H1 (cell line): ENCODE results near the gene CD81. TPM values are rescaled to one million over a fixed set of nuclear protein-coding genes. Genes with fewer than 3 reads are reported as not detected.

ENCODE experiments used
- CTCF ChIA-PET: fragments of 300-600 bp; sonication (Branson Sonifier 250); formaldehyde crosslinking; loops from one replicate; lab custom pipeline; 2021; ENCODE audit not compliant: partially characterized antibody; lab: Charles Lee
- POLR2A ChIA-PET: fragments of 300-600 bp; sonication (Branson Sonifier 250); formaldehyde crosslinking; loops from one replicate; lab custom pipeline; 2021; ENCODE audit warnings: inconsistent platforms; ENCODE audit not compliant: partially characterized antibody; lab: Charles Lee
- DNase-seq, 2 experiments: peaks; one replicate each; pipeline versions ENCODE4 v3.0.0 to v3.0.0-alpha.2; 2010 to 2022; ENCODE audit warnings: low spot score in 2 of 2, low read depth in 1 of 2, mixed read lengths in 1 of 2
- FAIRE-seq: peaks from 2 replicates; lab custom pipeline; 2011; peaks lifted over from hg19 to GRCh38; lab: Jason Lieb, UNC
- H2AFZ ChIP-seq: 2 replicates; pipeline ENCODE4 v1.8.1; 2012; ENCODE audit warnings: low read length, inconsistent platforms
- H2AK5ac ChIP-seq: 2 replicates; pipeline ENCODE4 v1.6.1; 2013; ENCODE audit warnings: low read depth, low read length
- H2BK120ac ChIP-seq: replicated peaks from 2 replicates; pipeline ENCODE3; 2013; ENCODE audit warnings: low read depth, low read length, inconsistent platforms
- H2BK12ac ChIP-seq: 2 replicates; pipeline ENCODE4 v1.6.1; 2013; ENCODE audit warnings: low read depth, low read length
- H2BK15ac ChIP-seq: 2 replicates; pipeline ENCODE4 v1.6.1; 2013; ENCODE audit warnings: low read length
- H2BK20ac ChIP-seq: 2 replicates; pipeline ENCODE4 v1.6.1; 2013; ENCODE audit warnings: low read length
- H2BK5ac ChIP-seq: 2 replicates; pipeline ENCODE4 v1.6.1; 2013; ENCODE audit warnings: low read depth, low read length
- H3K14ac ChIP-seq: 2 replicates; pipeline ENCODE4 v1.6.1; 2013; ENCODE audit warnings: inconsistent platforms; ENCODE audit not compliant: insufficient read length
- H3K18ac ChIP-seq: 2 replicates; pipeline ENCODE4 v1.6.1; 2013; ENCODE audit warnings: low read length; ENCODE audit errors: extremely low read depth
- H3K23ac ChIP-seq: 2 replicates; pipeline ENCODE4 v1.6.1; 2013; ENCODE audit warnings: inconsistent platforms; ENCODE audit not compliant: insufficient read length
- H3K23me2 ChIP-seq: 2 replicates; pipeline ENCODE4 v1.6.1; 2013; ENCODE audit warnings: low read depth, low read length
- H3K27ac ChIP-seq: 2 replicates; pipeline ENCODE4 v1.6.1; 2011; ENCODE audit warnings: low read depth, low read length, inconsistent platforms
- H3K27me3 ChIP-seq, 4 experiments: replicated peaks in 1 of 4; 1 replicate in 1 of 4; 2 replicates in 3 of 4; pipeline versions ENCODE4 v1.6.1 to v1.8.1; 2011 to 2013; ENCODE audit warnings: low read length in 3 of 4, mild to moderate bottlenecking in 3 of 4, inconsistent platforms in 2 of 4, mixed read lengths in 2 of 4, moderate library complexity in 1 of 4; ENCODE audit not compliant: control insufficient read depth in 3 of 4, insufficient read depth in 3 of 4; ENCODE audit errors: extremely low read depth in 1 of 4
- H3K36me3 ChIP-seq, 4 experiments: 2 replicates each; pipeline versions ENCODE4 v1.6.1 to v1.8.1; 2011 to 2013; ENCODE audit warnings: mild to moderate bottlenecking in 4 of 4, low read length in 3 of 4, moderate library complexity in 2 of 4, control low read depth in 1 of 4, inconsistent platforms in 1 of 4; ENCODE audit not compliant: insufficient read depth in 4 of 4, control insufficient read depth in 2 of 4
- H3K4ac ChIP-seq: replicated peaks from 2 replicates; pipeline ENCODE3; 2013; ENCODE audit warnings: low read length, low read depth, mixed read lengths, inconsistent platforms; ENCODE audit not compliant: insufficient read length
- H3K4me1 ChIP-seq, 4 experiments: replicated peaks in 1 of 4; 1 replicate in 1 of 4; 2 replicates in 3 of 4; pipeline versions ENCODE4 v1.6.1 to v1.8.1; 2011 to 2013; ENCODE audit warnings: low read length in 3 of 4, inconsistent platforms in 2 of 4, mixed read lengths in 1 of 4; ENCODE audit not compliant: insufficient read depth in 4 of 4, control insufficient read depth in 3 of 4
- H3K4me2 ChIP-seq, 2 experiments: 2 replicates each; pipeline versions ENCODE4 v1.6.1 to v1.8.1; 2011 to 2013; ENCODE audit warnings: low read depth in 2 of 2, low read length in 2 of 2, control low read depth in 1 of 2, inconsistent platforms in 1 of 2, mild to moderate bottlenecking in 1 of 2; ENCODE audit not compliant: insufficient read depth in 1 of 2
- H3K4me3 ChIP-seq, 4 experiments: fragments of 200-600, 300-600 bp in 1 of 4; sonication (generic), shearing (Covaris generic), sonication (Bioruptor Twin) in 1 of 4; 2 replicates each; pipeline versions ENCODE4 v1.5.1 to v1.8.1; 2011 to 2016; ENCODE audit warnings: low read length in 4 of 4, low read depth in 3 of 4, control low read depth in 2 of 4, inconsistent platforms in 2 of 4, mild to moderate bottlenecking in 2 of 4, mixed read lengths in 1 of 4, moderate library complexity in 1 of 4; ENCODE audit not compliant: insufficient read depth in 2 of 4; ENCODE audit errors: extremely low read depth in 1 of 4
- H3K56ac ChIP-seq: replicated peaks from 2 replicates; pipeline ENCODE3; 2013; ENCODE audit warnings: low read depth, mild to moderate bottlenecking, mixed read lengths, low read length, inconsistent platforms; ENCODE audit not compliant: insufficient read length
- H3K79me1 ChIP-seq: 2 replicates; pipeline ENCODE4 v1.6.1; 2013; ENCODE audit warnings: low read depth, low read length, control low read depth
- H3K79me2 ChIP-seq, 2 experiments: 2 replicates each; pipeline versions ENCODE4 v1.6.1 to v1.8.1; 2012 to 2013; ENCODE audit warnings: low read length in 2 of 2, mild to moderate bottlenecking in 2 of 2, inconsistent platforms in 1 of 2; ENCODE audit not compliant: insufficient read depth in 2 of 2, control insufficient read depth in 1 of 2
- H3K9ac ChIP-seq, 4 experiments: replicated peaks in 1 of 4; 1 replicate in 1 of 4; 2 replicates in 3 of 4; pipeline versions ENCODE4 v1.6.1 to v1.8.1; 2011 to 2013; ENCODE audit warnings: low read depth in 3 of 4, low read length in 3 of 4, control low read depth in 2 of 4, mild to moderate bottlenecking in 2 of 4, moderate library complexity in 2 of 4, inconsistent platforms in 1 of 4; ENCODE audit errors: extremely low read depth in 1 of 4
- H3K9me3 ChIP-seq, 2 experiments: 2 replicates each; pipeline versions ENCODE4 v1.6.1 to v1.8.1; 2012 to 2013; ENCODE audit warnings: mild to moderate bottlenecking in 2 of 2, moderate library complexity in 2 of 2, control low read depth in 1 of 2, inconsistent platforms in 1 of 2, low read depth in 1 of 2, low read length in 1 of 2, mixed read lengths in 1 of 2; ENCODE audit not compliant: insufficient read depth in 2 of 2
- H4K20me1 ChIP-seq, 2 experiments: replicated peaks in 1 of 2; 2 replicates each; pipeline versions ENCODE3 to v1.8.1; 2011 to 2013; ENCODE audit warnings: inconsistent platforms in 2 of 2, low read length in 2 of 2, mild to moderate bottlenecking in 1 of 2; ENCODE audit not compliant: insufficient read depth in 2 of 2, control insufficient read depth in 1 of 2
- H4K5ac ChIP-seq: 2 replicates; pipeline ENCODE4 v1.6.1; 2013; ENCODE audit warnings: low read length, low read depth, mixed read lengths, inconsistent platforms; ENCODE audit not compliant: insufficient read length
- H4K8ac ChIP-seq: 2 replicates; pipeline ENCODE4 v1.8.0; 2013; ENCODE audit warnings: mild to moderate bottlenecking, moderate library complexity, low read length, inconsistent platforms; ENCODE audit not compliant: insufficient read depth; ENCODE audit errors: extremely low read depth
- H4K91ac ChIP-seq: replicated peaks from 2 replicates; pipeline ENCODE3; 2013; ENCODE audit warnings: low read length, mixed read lengths, inconsistent platforms; ENCODE audit not compliant: insufficient read length
- CEBPB ChIP-seq: IDR thresholded peaks from 2 replicates; pipeline ENCODE4 v1.6.1; 2012; ENCODE audit warnings: low read depth, low read length
- CHD1 ChIP-seq: IDR thresholded peaks from 2 replicates; pipeline ENCODE4 v1.6.1; 2012; ENCODE audit warnings: low read depth, low read length, improper control_type of control experiment
- CREB1 ChIP-seq: IDR thresholded peaks from 2 replicates; pipeline ENCODE4 v1.6.1; 2012; ENCODE audit warnings: inconsistent platforms
- CTCF ChIP-seq, 3 experiments: IDR thresholded peaks; 1 replicate in 2 of 3; 2 replicates in 1 of 3; pipeline versions ENCODE4 v1.5.1 to v1.6.1; 2011; ENCODE audit warnings: low read length in 3 of 3, mild to moderate bottlenecking in 3 of 3, inconsistent platforms in 2 of 3, low read depth in 1 of 3, moderate library complexity in 1 of 3; ENCODE audit not compliant: insufficient read depth in 1 of 3; ENCODE audit errors: control extremely low read depth in 1 of 3
- EP300 ChIP-seq, 2 experiments: IDR thresholded peaks; 1 replicate in 1 of 2; 2 replicates in 1 of 2; pipeline ENCODE4 v1.6.1; 2011 to 2012; ENCODE audit warnings: low read depth in 2 of 2, low read length in 2 of 2, mild to moderate bottlenecking in 2 of 2, borderline replicate concordance in 1 of 2, inconsistent platforms in 1 of 2, moderate library complexity in 1 of 2
- KDM1A ChIP-seq: fragments of 200-600, 300-600 bp; sonication (generic); IDR thresholded peaks from 2 replicates; pipeline ENCODE4 v1.7.1; 2016; ENCODE audit warnings: mild to moderate bottlenecking, low read length, borderline replicate concordance
- POLR2A ChIP-seq, 2 experiments: IDR thresholded peaks; 1 replicate in 1 of 2; 2 replicates in 1 of 2; pipeline ENCODE4 v1.6.1; 2011; ENCODE audit warnings: low read depth in 2 of 2, low read length in 2 of 2, mild to moderate bottlenecking in 2 of 2; ENCODE audit errors: control extremely low read depth in 1 of 2
- SUZ12 ChIP-seq: fragments of 200-600 bp; sonication (generic); IDR thresholded peaks from 2 replicates; pipeline ENCODE4 v1.6.1; 2012; ENCODE audit warnings: mild to moderate bottlenecking, inconsistent platforms, low read length, moderate library complexity, mixed read lengths
- WGBS, 2 experiments: shearing (Covaris generic) in 1 of 2; methylation state at CpG; one replicate each; pipeline versions ENCODE4 v1.1.6 to v1.1.7; 2013 to 2015; ENCODE audit warnings: low lambda C conversion rate in 2 of 2, mixed read lengths in 2 of 2, inconsistent platforms in 1 of 2, low coverage in 1 of 2, missing lambda C conversion rate in 1 of 2; ENCODE audit not compliant: insufficient replicate concordance in 2 of 2, insufficient coverage in 1 of 2, insufficient read length in 1 of 2; ENCODE audit errors: extremely low coverage in 1 of 2, missing lambda C conversion rate in 1 of 2; 5-methylcytosine and 5-hydroxymethylcytosine counted together
- polyA plus RNA-seq, 7 experiments: library from polyadenylated mRNA; depleted of rRNA in 3 of 7; stranded (reverse) in 5 of 7; unstranded in 2 of 7; fragments of >200 nt in 5 of 7; fragments of 200-250 nt in 2 of 7; gene quantifications; 1 replicate in 5 of 7; 2 replicates in 1 of 7; 4 replicates in 1 of 7; pipeline versions ENCODE4 v1.2.1 to v1.2.3, GENCODE V29; 2011 to 2013; ENCODE audit warnings: missing spikeins in 2 of 7, mixed read lengths in 2 of 7
- total RNA-seq: library from RNA; stranded (reverse); fragmentation: NEBNext Ultra II Directional; extraction: Animal tissue kit (Norgen Biotek cat#: 25700); gene quantifications from 2 replicates; pipeline ENCODE4 v1.2.1, GENCODE V29; 2021
- TF ChIP-seq, protein P1 (sequence below): IDR thresholded peaks from 2 replicates; pipeline ENCODE4 v1.6.1; 2012; ENCODE audit warnings: inconsistent platforms

Gene CD81
- total and polyA plus RNA-seq, 2 of the 8 experiments (the other 6 are each of a cell fraction or from before 2014, with no cell fraction given) = 238 to 309 TPM

- H2BK15ac ChIP-seq = no peak overlapping the region
- H2AFZ ChIP-seq = no peak overlapping the region; the same call in 1 of the 2 replicates
- no peak overlapping the region for H2BK120ac ChIP-seq
- 42% methylated on average over 34 of the region's 44 CpGs; no CpG with 5 or more reads in 1 of the 2 experiments for WGBS, 2 experiments
- H3K4me2 ChIP-seq = no peak overlapping the region
- H3K23me2 ChIP-seq = no peaks in the 10 kb centered on the region
- no peak overlapping the region; the same call in 1 of the 2 replicates for H3K18ac ChIP-seq
- FAIRE-seq (no peak), DNase-seq (peak; percentile 65 to 85)
- H3K79me1 ChIP-seq = no peaks in the 10 kb centered on the region
- no peak overlapping the region for H3K4me3 ChIP-seq
- ChIA-PET CTCF (interaction anchor here (0.6 to 11.5 kb wide), 55 partner anchors 9 to 792 kb away, joined by 3 to 359 read pairs (median 4); partner anchors contain the start of genes C11orf21, TSPAN32 and TSSC4), POLR2A (interaction anchor here (0.9 to 4.3 kb wide), 5 partner anchors 16 to 464 kb away, joined by 3 to 17 read pairs (median 10); partner anchors contain the start of genes CDKN1C and TSSC4)
- H2BK12ac ChIP-seq = peak overlapping the region; percentile 71; the same call in 1 of the 2 replicates
- H2AK5ac ChIP-seq = no peak overlapping the region
- no peaks in the 10 kb centered on the region for H4K20me1 ChIP-seq
- H3K27me3 ChIP-seq = peaks cover 0 to 3% (median 0%) of the 10 kb centered on the region in 4 experiments; a peak in 2 of 7 replicates
- peak overlapping the region; percentile 98 for H3K4ac ChIP-seq
- H3K27ac ChIP-seq = no peak overlapping the region
- H3K36me3 ChIP-seq = no peaks in the 10 kb centered on the region
- H3K9ac ChIP-seq = no peak overlapping the region
- H2BK5ac ChIP-seq = peak overlapping the region; percentile 73; the same call in 1 of the 2 replicates
- no peak overlapping the region for H3K56ac ChIP-seq
- 0 out of 2 replicates have a peak overlapping the region, but pooled peaks have one; percentile 15 for H2BK20ac ChIP-seq
- no peak overlapping the region for H3K14ac ChIP-seq
- peak overlapping the region; percentile 93 for H4K8ac ChIP-seq
- no peak overlapping the region for H3K23ac ChIP-seq
- H4K91ac ChIP-seq = peak overlapping the region; percentile 95
- no peaks in the 10 kb centered on the region for H3K9me3 ChIP-seq
- no peak overlapping the region for H4K5ac ChIP-seq
- peaks cover 0 to 5% (median under 1%) of the 10 kb centered on the region in 4 experiments; a peak in 2 of 7 replicates for H3K4me1 ChIP-seq
- no peaks in the 10 kb centered on the region for H3K79me2 ChIP-seq
- no peak for TF ChIP-seq SUZ12
- no peak for TF ChIP-seq CEBPB
- peak; percentile 41; the same call in 1 of the 2 replicates for TF ChIP-seq CREB1
- TF ChIP-seq POLR2A (IDR thresholded peaks at IDR 0.05; ENCODE audit: control extremely low read depth in 1 of 2, low read depth in 2 of 2, low read length in 2 of 2) = no peak
- TF ChIP-seq CHD1 = no peak
- TF ChIP-seq, protein P1, sequence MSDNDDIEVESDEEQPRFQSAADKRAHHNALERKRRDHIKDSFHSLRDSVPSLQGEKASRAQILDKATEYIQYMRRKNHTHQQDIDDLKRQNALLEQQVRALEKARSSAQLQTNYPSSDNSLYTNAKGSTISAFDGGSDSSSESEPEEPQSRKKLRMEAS = no peak
- TF ChIP-seq KDM1A = no peak
- TF ChIP-seq EP300 (IDR thresholded peaks at IDR 0.05; ENCODE audit: borderline replicate concordance in 1 of 2, low read depth in 2 of 2, low read length in 2 of 2) = no peak
- TF ChIP-seq CTCF (IDR thresholded peaks at IDR 0.05; ENCODE audit: control extremely low read depth in 1 of 3, insufficient read depth in 1 of 3, low read depth in 1 of 3, low read length in 3 of 3) = peak in 2 of 3 experiments; percentile 94 to 97; a peak in 3 of 4 replicates
Measured at GRCh38 chr11:2420502-2421225, 43.6 kb downstream of the CD81 start.
